ENCODE measurements around the gene TTC12. TPM values are rescaled to one million over a fixed set of nuclear protein-coding genes. Genes with fewer than 3 reads are reported as not detected.

The TTC12 gene
- total RNA-seq, 1 experiment from 2014 or later = 19.4 TPM

GRCh38 chr11:113281052-113281725, 33.2 kb upstream of the TTC12 start:
- Mint-ChIP-seq H3K4me3 (ENCODE audit: unreplicated experiment) (no peak overlapping the region), H3K27me3 (ENCODE audit: insufficient read depth, unreplicated experiment) (peaks cover 5% of the 10 kb centered on the region), H3K27ac (ENCODE audit: unreplicated experiment) (no peak overlapping the region), H3K36me3 (ENCODE audit: insufficient read depth, unreplicated experiment) (no peaks in the 10 kb centered on the region), H3K4me1 (ENCODE audit: low read depth, unreplicated experiment) (no peaks in the 10 kb centered on the region), H3K9me3 (ENCODE audit: unreplicated experiment) (no peaks in the 10 kb centered on the region)
- ChIA-PET CTCF (no interaction called here), POLR2A (no interaction called here)
- H3K36me3 ChIP-seq (ENCODE audit: control insufficient read depth, insufficient read depth, low read length) = no peaks in the 10 kb centered on the region
- no peak for TF ChIP-seq CTCF (IDR thresholded peaks at IDR 0.05; ENCODE audit: insufficient read depth in 1 of 2, low read depth in 1 of 2, low read length in 1 of 2, severe bottlenecking in 1 of 2, unreplicated experiment in 1 of 2)
- H3K27me3 ChIP-seq (replicated peaks; ENCODE audit: control insufficient read depth, insufficient read depth, low read length) = no peaks in the 10 kb centered on the region
- intact Hi-C loops (cut with micrococcal nuclease; ENCODE audit: unreplicated experiment) = loop anchor here (10.0 kb wide), 1 partner anchor 996 kb away; no protein-coding TSS in a partner anchor
- no peak for DNase-seq
- H3K4me1 ChIP-seq = no peaks in the 10 kb centered on the region
- H3K4me3 ChIP-seq (ENCODE audit: low read depth, low read length) = no peak overlapping the region
- no peaks in the 10 kb centered on the region for H3K9me3 ChIP-seq
- no TSS peak for BruUV-seq (replicated peaks)

- no peaks in the 10 kb centered on the region for H3K9me3 Mint-ChIP-seq (ENCODE audit: unreplicated experiment)
- Histone ChIP-seq H3K27me3 (replicated peaks; ENCODE audit: control insufficient read depth, insufficient read depth, low read length) (no peaks in the 10 kb centered on the region), H3K4me1 (peaks cover 2% of the 10 kb centered on the region), H3K4me3 (ENCODE audit: low read depth, low read length) (no peak overlapping the region), H3K9me3 (no peaks in the 10 kb centered on the region), H3K36me3 (ENCODE audit: control insufficient read depth, insufficient read depth, low read length) (no peaks in the 10 kb centered on the region)
- intact Hi-C loops (cut with micrococcal nuclease; ENCODE audit: unreplicated experiment) = loop anchor here (10.0 kb wide), 1 partner anchor 998 kb away; no protein-coding TSS in a partner anchor
- no peak overlapping the region for H3K4me3 Mint-ChIP-seq (ENCODE audit: unreplicated experiment)
- POLR2A ChIA-PET = no interaction called here
- DNase-seq = no peak
- no TSS peak for BruUV-seq (replicated peaks)
- no peak for TF ChIP-seq CTCF (IDR thresholded peaks at IDR 0.05; ENCODE audit: insufficient read depth in 1 of 2, low read depth in 1 of 2, low read length in 1 of 2, severe bottlenecking in 1 of 2, unreplicated experiment in 1 of 2)
- no peaks in the 10 kb centered on the region for H3K27me3 Mint-ChIP-seq (ENCODE audit: insufficient read depth, unreplicated experiment)
- no peaks in the 10 kb centered on the region for H3K36me3 Mint-ChIP-seq (ENCODE audit: insufficient read depth, unreplicated experiment)
- H3K4me1 Mint-ChIP-seq (ENCODE audit: low read depth, unreplicated experiment) = peaks cover 8% of the 10 kb centered on the region
- no peak overlapping the region for H3K27ac Mint-ChIP-seq (ENCODE audit: unreplicated experiment)
- CTCF ChIA-PET = no interaction called here
Measured at GRCh38 chr11:113282898-113283437, 31.4 kb upstream of the TTC12 start.

DNA sequence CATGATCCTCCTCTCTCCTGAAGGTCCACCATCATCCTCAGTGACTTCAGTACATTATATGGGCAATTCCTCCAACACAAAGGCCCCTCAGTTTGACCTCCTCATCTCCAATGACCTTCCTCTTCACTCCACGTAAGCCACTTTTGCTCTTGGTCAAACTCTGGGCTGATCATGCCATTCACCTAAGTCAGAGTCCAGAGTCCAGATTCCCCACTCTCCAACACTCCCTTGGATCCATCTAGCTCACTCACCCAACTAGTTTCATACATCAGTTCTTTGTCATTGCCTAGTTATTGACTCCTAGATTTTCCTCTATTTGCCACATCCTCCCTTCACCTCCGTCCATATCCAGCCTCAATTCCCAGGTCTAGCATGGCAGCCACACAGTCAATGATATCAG, 30.5 kb upstream of the TTC12 start:
- no peak for DNase-seq
- Histone ChIP-seq H3K36me3 (ENCODE audit: control insufficient read depth, insufficient read depth, low read length) (no peaks in the 10 kb centered on the region), H3K27me3 (replicated peaks; ENCODE audit: control insufficient read depth, insufficient read depth, low read length) (no peaks in the 10 kb centered on the region), H3K4me3 (ENCODE audit: low read depth, low read length) (no peak overlapping the region), H3K9me3 (no peaks in the 10 kb centered on the region), H3K4me1 (peaks cover 11% of the 10 kb centered on the region)
- Mint-ChIP-seq H3K9me3 (ENCODE audit: unreplicated experiment) (no peaks in the 10 kb centered on the region), H3K27ac (ENCODE audit: unreplicated experiment) (no peak overlapping the region), H3K27me3 (ENCODE audit: insufficient read depth, unreplicated experiment) (no peaks in the 10 kb centered on the region), H3K4me3 (ENCODE audit: unreplicated experiment) (no peak overlapping the region), H3K36me3 (ENCODE audit: insufficient read depth, unreplicated experiment) (no peaks in the 10 kb centered on the region), H3K4me1 (ENCODE audit: low read depth, unreplicated experiment) (peaks cover 12% of the 10 kb centered on the region)
- no TSS peak for BruUV-seq (replicated peaks)
- POLR2A ChIA-PET = no interaction called here
- intact Hi-C loops (cut with micrococcal nuclease; ENCODE audit: unreplicated experiment) = loop anchor here (10.0 kb wide), 1 partner anchor 999 kb away; no protein-coding TSS in a partner anchor
- TF ChIP-seq CTCF (IDR thresholded peaks at IDR 0.05; ENCODE audit: insufficient read depth in 1 of 2, low read depth in 1 of 2, low read length in 1 of 2, severe bottlenecking in 1 of 2, unreplicated experiment in 1 of 2) = no peak
- CTCF ChIA-PET = no interaction called here
